ENCODE measurements around the gene GBP3. TPM values are rescaled to one million over a fixed set of nuclear protein-coding genes. Genes with fewer than 3 reads are reported as not detected.
"Not testable (repeated sequence)": the region's sequence is repeated elsewhere in the genome, so short reads cannot be mapped to it uniquely, and the experiment has no call there.

GBP3 gene
- total RNA-seq, 2 donors from 2014 or later = 8.0 to 8.2 TPM

- Histone ChIP-seq H3K27me3 (no peaks in the 10 kb centered on the region), H3K4me1 (peaks cover 64% of the 10 kb centered on the region), H3K36me3 (replicated peaks in 1 of 2; ENCODE audit: insufficient read depth in 1 of 2, low read depth in 2 of 2) (no peaks in the 10 kb centered on the region), H3K4me3 (no peak overlapping the region), H3K9me3 (no peaks in the 10 kb centered on the region), H3K27ac (peak overlapping the region; percentile 12 to 53 (median 50))
- intact Hi-C loops (cut with DNase I) = no loop called here
- ATAC-seq (no peak), DNase-seq (no peak)
- TF ChIP-seq POLR2A (IDR thresholded peaks at IDR 0.05) (no peak), CTCF (IDR thresholded peaks at IDR 0.05) (no peak)
- 46 to 48% methylated on average over 2 of the region's 2 CpGs for WGBS, 2 donors
Measured at GRCh38 chr1:88979054-88979748, 43.5 kb downstream of the GBP3 start.

GRCh38 chr1:88976235-88976634 lies 46.4 kb downstream of the GBP3 start:
- no peaks in the 10 kb centered on the region for H3K36me3 ChIP-seq (replicated peaks in 1 of 2; ENCODE audit: insufficient read depth in 1 of 2, low read depth in 2 of 2)
- peaks cover 40% of the 10 kb centered on the region for H3K4me1 ChIP-seq
- no peak overlapping the region for H3K4me3 ChIP-seq
- ATAC-seq (no peak), DNase-seq (no peak)
- no peak for TF ChIP-seq CTCF (IDR thresholded peaks at IDR 0.05)
- TF ChIP-seq POLR2A (IDR thresholded peaks at IDR 0.05) = no peak
- H3K27ac ChIP-seq = no peak overlapping the region
- WGBS, 2 donors = 87 to 97% methylated on average over 5 of the region's 5 CpGs
- intact Hi-C loops (cut with DNase I) = no loop called here
- no peaks in the 10 kb centered on the region for H3K9me3 ChIP-seq
- no peaks in the 10 kb centered on the region for H3K27me3 ChIP-seq

GRCh38 chr1:88974616-88975172 lies 48.0 kb downstream of the GBP3 start:
- ATAC-seq; H3K9me3 ChIP-seq; H3K4me3 ChIP-seq; H3K27ac ChIP-seq; H3K36me3 ChIP-seq (replicated peaks in 1 of 2; ENCODE audit: insufficient read depth in 1 of 2, low read depth in 2 of 2); DNase-seq; H3K27me3 ChIP-seq; intact Hi-C loops (cut with DNase I): not testable (repeated sequence)
- peaks cover 27% of the 10 kb centered on the region for H3K4me1 ChIP-seq
- WGBS, 2 donors = 82 to 91% methylated on average over 12 to 13 of the region's 13 CpGs

GRCh38 chr1:88973520-88974137 lies 49.0 kb downstream of the GBP3 start:
- H3K4me1 ChIP-seq = peaks cover 16% of the 10 kb centered on the region
- WGBS, 2 donors = 6 to 13% methylated on average over 2 of the region's 2 CpGs
- no peak overlapping the region for H3K4me3 ChIP-seq
- no peak overlapping the region for H3K27ac ChIP-seq
- peak in 1 of 4 donors; percentile 12 for DNase-seq
- intact Hi-C loops (cut with DNase I) = no loop called here
- no peaks in the 10 kb centered on the region for H3K36me3 ChIP-seq (replicated peaks in 1 of 2; ENCODE audit: insufficient read depth in 1 of 2, low read depth in 2 of 2)
- ATAC-seq = peak; percentile 63
- no peak for TF ChIP-seq POLR2A (IDR thresholded peaks at IDR 0.05)
- peak in 6 of 7 experiments; percentile 45 to 66 (median 60) for TF ChIP-seq CTCF (IDR thresholded peaks at IDR 0.05)
- no peaks in the 10 kb centered on the region for H3K9me3 ChIP-seq
- no peaks in the 10 kb centered on the region for H3K27me3 ChIP-seq

- Histone ChIP-seq H3K4me3 (no peak overlapping the region), H3K27me3 (no peaks in the 10 kb centered on the region), H3K36me3 (replicated peaks in 1 of 2; ENCODE audit: insufficient read depth in 1 of 2, low read depth in 2 of 2) (peaks cover 8 to 10% of the 10 kb centered on the region in 2 donors), H3K27ac (peak overlapping the region; percentile 6 to 57 (median 20)), H3K4me1 (peaks cover 15% of the 10 kb centered on the region), H3K9me3 (no peaks in the 10 kb centered on the region)
- ATAC-seq = peak; percentile 82
- DNase-seq = no peak
- intact Hi-C loops (cut with DNase I) = no loop called here
- TF ChIP-seq POLR2A (IDR thresholded peaks at IDR 0.05) = no peak
- TF ChIP-seq CTCF (IDR thresholded peaks at IDR 0.05) = no peak
Measured at GRCh38 chr1:88961647-88962275, 60.9 kb downstream of the GBP3 start.
